Measurements from ENCODE around the gene IFNA17. TPM values are rescaled to one million over a fixed set of nuclear protein-coding genes. Genes with fewer than 3 reads are reported as not detected.
A peak's percentile ranks its signal among the peaks of the same experiment; 100 is the strongest.
"Not testable (repeated sequence)": the region's sequence is repeated elsewhere in the genome, so short reads cannot be mapped to it uniquely, and the experiment has no call there.

IFNA17 gene
- total RNA-seq (2014; rRNA removed; shearing (Covaris generic)) = not detected in 2 replicates
- not detected in 2 replicates for polyA plus RNA-seq (2015; cell fraction: cytosol; rRNA removed)
- polyA plus RNA-seq (2015; cell fraction: nucleus; rRNA removed) = not detected in 2 replicates

DNA sequence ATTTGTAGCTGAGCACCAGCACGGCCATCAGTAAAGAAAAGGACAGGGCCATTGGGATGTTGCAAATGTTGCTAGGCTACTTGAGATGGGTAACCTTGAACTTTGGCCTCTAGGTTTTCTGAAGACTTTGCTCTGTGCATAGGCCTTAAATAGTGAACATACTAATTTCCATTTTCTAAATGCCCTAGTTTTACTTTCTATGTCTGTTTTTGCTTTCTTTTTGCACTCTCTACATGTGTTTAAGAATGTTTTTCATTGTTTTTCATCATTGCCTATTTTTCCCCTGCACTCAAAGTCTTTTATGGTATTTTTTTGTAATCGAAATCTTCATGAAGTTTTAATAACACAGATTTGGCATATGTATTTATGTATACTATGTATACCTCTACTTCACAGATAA is at the start of gene IFNA17:
Gene IFNA17, minus strand, starts transcription at position 101 of the 400 bp plus-strand sequence. Its CDS starts 49 bp downstream, at position 52.
- DNase-seq (ENCODE audit: low read depth) = no peak

DNA sequence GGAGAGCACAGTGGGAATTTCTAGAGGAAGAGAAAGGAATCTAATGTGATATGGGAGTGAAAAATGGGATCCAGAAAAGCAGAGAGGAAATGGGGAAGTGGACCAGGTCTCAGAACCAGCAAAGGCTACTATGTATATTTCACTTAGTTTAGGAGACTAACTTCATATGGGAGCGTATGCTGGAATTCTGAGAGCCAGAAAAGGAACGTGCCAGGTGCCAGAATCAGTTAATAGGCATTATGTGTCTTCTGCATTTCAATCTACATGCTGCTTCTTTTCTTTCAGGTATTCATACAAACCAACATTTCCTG is 40.3 kb upstream of the IFNA17 start:
- DNase-seq (ENCODE audit: low read depth) = no peak

DNA sequence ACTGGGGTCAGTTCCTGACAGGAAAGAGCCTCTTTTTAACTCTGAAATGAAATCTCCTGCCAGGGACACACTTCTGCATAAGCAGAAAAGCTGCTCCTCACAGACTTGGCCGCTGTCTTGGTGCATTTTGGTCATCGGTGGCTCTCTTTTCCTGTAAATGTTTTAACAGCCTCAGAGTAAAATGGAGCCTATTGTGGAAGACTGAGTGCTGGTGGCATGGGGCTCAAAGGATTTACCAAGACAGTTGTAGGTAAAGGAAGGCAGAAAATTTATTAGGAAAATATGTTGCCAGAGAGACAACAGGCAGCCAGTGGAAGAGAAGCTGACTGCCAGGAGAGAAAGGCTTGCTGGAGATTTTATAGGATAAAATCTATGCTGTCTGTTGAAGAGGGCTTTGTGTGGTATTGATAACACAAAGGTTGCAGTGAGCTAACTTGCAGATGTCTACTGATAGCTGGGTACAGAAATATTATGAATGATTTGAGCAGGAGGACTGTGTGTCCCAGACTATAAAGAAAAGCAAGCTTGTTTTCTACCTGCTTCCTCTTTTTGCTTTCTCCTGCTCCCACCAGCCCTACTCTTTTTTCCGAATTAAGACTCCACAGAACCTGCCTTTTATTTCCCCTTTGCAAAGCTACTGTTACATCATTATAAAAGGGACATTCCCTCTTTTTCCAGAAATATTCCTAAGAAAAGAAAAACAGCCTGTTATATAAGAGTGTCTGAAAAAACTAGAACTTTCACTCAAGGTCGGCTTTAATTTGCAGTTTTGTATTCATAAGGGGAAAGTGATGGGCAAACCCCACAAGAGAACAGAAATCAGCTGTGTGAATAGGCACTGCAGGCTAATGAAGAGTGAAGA is 39.7 kb upstream of the IFNA17 start:
- no peak for DNase-seq (ENCODE audit: low read depth)

DNA sequence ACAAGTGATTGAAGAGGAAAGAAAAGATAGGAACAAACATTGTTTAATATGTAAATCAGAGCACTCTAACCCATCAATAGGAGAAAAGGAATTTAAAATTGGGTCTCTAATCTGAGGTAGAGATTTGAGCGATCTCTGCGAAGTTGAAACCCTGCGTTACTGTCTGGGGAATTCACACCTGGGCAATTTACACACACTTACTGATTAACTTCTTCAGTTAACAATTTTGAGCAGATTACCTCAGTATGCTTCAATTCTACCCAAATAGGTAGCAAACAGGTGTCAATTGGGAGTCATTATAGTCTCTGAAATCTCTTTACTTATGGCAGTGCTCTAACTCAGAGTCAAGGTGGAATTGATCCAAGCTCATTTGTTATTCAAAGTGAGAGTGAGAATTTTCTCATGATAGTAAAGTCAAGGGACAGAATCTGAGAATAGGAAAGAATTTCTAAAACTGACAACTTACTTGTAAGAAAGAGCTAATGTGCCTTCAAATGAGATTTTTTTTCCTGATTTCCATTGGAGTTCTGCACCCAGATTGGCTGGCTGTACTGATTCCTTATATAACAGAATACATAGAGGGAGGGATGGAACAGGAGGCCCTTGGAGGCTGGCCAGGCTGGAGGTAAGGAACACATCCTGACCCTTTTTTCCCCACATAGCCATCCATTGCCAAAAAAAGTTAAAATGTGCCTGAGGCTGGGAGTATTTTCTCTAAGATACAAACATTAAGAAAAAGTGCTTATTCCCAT is 38.9 kb upstream of the IFNA17 start:
- no peak for DNase-seq (ENCODE audit: low read depth)

DNA sequence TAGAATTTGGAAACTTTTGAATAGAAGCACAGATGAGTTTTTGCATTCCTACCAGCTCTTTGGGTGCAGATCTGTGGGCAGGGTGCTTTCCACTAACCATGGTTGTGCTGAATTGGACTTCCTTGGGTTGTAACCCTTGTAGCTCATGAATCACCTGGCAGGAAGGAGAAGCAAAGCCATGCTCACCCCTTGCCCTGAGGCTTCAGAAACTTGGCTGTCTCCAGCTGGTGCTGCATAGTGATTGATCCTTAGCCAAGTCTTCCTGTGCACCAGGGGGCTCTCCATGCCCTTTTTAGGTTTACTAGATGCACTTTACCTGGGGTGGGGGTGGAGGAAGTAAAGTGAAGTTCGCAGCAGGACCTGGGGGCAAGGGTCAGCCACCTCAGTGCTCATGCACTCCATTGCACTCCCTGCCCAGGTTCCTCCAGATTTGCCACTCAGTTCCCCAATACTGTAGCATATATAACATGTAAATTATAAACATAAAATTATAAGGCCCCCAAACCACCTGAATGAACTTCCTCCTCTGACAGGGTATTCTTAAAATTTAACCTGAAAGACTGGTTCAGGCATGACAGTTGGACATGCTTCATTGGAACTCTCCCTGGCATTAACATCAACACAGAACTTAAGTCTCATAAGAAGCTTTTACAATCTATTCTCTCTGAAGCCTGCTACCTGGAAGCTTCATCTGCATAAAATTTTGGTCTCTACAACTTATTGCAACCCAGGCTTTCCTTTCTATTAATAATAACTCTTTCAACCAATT is 37.6 kb upstream of the IFNA17 start:
- no peak for DNase-seq (ENCODE audit: low read depth)

DNA sequence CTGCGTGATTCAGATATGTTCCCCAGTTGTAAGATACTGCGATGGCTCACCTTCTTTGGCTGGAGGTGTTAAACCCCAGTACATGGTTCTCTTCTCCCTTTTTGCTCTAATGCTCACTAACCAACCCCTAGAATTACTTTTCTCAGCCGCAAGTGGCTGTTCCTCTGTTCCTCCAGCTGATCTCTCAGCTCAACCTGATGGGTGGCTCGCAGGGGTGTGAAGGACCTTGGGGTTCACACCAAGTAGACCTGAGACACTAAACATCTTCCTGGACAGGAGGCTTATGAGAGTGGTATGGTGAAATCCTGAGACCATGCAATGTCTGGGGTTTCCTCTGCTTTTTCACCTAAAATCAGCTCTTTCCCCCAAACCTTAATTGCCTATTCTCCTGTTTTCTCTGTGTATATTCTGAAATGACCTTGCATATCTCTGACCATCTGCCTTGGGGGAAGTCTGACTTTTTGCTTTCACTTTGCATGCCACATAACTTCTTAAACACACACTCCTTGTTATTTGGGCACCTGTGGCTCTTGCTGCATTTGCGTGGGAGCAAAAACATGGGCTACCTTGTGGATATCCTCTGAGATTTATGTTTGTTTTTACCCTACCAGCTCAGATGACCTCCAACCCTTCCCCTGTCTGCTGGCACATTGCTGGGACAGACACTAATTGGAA is 27.7 kb upstream of the IFNA17 start:
- no peak for DNase-seq (ENCODE audit: low read depth)

DNA sequence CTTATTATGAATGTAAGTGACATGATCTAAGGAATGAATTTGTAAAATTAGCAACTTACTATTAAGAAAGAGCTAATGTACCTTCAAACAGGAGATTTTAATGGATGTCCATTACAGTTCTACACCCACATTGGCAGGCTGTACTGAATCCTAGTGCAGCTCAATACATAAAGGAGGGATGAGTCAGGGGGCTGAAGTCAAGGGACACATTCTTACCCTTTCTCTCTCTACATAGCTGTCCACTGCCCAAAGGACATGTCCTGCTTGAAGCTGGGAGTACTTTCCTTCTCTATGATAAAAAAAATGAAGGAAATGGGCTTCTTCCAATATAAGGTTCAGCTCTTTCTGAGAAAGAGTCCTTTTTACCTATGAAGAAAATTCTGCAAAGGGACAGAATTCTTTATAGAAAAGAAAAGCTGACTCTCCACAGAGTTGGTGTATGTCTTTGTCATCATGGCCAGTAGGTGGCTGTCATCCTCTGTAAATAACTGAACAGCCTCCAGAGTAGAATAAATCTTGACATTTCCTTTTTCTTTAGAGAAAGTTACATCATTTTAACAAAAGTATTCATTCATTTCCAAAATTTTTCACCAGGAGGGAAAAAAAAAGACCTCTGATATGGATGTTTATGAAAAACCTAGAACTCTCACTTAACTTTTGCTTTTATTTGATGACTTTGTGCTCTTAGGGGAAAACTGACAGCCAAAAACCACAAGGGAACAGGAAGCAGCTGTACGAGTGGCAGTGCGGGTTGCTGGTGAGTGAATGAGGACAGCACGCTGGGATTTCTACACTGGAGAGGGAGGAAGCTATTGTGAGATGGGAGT is 24.9 kb upstream of the IFNA17 start:
- peak; percentile 44 for DNase-seq (ENCODE audit: low read depth)

DNA sequence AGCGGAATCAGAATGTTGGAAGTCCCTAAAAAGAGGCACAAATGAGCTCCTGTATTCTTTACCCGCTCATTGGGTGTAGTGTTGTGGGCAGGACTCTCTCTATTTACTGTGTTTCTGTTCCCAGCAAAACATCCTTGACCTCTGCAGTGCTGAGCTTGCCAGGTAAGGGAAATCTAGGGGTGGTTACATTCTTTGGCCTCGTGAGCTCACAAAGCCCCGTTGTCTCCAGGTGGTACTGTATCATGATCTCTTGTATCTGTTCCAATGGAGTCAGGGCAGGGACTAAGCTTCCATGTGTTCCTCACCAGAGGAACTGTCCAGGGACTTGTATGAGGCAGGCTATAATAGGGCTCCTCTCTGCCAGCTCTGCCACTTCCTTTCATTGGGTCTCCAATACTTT is 23.6 kb upstream of the IFNA17 start:
- DNase-seq (ENCODE audit: low read depth) = no peak

DNA sequence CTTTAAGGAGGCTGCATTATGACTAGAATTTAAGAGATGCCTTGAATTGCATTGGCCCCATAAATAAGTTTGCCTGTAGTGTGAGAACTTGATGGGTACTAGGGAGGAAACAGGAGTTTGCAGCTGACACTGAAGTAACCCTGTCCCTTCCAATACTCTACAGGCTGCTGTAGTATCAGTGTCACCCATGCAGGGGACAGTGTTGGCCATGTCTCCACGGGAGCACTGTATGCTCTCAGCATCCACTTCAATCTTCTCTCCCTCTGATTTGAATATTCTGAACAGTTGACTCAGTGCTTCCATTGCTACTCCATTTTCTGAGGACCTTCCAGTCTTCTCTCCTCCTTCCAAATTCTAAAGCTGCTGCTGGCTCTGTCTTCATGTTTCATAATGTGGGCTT is 23.2 kb upstream of the IFNA17 start:
- DNase-seq (ENCODE audit: low read depth) = no peak

DNA sequence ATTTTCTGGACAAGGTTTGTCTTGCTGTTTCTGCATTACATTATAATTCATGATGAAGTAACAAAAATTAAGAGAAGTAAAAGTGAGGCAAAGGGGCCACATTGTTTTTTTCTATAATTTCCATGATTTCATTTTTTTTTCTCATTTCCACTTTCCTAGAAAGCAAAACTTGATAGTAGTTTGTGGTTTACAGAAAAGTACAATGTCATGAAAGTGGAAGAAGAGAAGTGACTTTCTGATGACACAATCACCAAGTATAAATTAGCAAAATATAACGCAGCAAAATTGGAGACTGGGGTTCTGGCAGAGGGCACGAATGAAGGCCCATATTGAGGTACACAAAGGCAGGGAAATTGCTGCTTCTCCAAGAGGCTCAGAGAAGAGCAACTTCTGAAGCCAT is 16.8 kb upstream of the IFNA17 start:
- no peak for DNase-seq (ENCODE audit: low read depth)

DNA sequence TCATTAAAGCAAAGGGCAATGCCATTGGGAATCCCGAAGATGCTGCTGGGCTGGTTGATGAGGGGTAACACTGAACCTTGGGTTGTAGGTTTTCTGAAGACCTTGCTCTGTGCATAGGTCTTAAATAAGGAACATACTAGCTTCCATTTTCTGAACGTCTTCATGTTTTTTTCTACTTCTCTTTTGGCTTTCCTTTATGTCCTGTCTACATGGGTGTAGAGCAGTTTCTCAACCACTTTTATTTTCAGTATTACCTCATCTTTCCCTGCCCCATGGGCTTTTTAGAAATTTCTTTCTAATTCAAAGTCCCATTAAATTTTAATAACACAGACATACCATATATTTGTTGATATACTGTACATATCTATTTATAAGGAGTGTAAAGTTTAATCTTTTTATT is 11.9 kb upstream of the IFNA17 start, which contains the start of gene IFNA14:
Gene IFNA14, minus strand, starts transcription at position 95 of the 400 bp plus-strand sequence. Its CDS starts 70 bp downstream, at position 25.
- DNase-seq (ENCODE audit: low read depth) = no peak

DNA sequence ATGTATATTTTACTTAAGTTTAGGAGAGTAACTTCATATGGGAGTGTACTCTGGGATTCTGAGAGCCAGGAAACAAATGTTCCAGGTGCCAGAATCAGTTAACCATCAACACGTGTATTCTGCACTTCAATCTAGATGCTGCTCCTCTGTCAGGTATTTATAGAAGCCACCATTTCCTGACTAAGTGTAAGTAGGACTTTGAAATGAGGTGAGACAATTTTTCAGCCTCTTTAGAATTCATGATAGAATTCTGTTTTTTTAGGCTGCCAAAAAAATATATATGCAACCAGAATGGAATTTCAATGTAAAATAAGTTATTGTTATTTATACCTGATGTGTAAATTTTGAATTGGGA is 8.3 kb upstream of the IFNA17 start:
- not testable (repeated sequence) for DNase-seq (ENCODE audit: low read depth)

DNA sequence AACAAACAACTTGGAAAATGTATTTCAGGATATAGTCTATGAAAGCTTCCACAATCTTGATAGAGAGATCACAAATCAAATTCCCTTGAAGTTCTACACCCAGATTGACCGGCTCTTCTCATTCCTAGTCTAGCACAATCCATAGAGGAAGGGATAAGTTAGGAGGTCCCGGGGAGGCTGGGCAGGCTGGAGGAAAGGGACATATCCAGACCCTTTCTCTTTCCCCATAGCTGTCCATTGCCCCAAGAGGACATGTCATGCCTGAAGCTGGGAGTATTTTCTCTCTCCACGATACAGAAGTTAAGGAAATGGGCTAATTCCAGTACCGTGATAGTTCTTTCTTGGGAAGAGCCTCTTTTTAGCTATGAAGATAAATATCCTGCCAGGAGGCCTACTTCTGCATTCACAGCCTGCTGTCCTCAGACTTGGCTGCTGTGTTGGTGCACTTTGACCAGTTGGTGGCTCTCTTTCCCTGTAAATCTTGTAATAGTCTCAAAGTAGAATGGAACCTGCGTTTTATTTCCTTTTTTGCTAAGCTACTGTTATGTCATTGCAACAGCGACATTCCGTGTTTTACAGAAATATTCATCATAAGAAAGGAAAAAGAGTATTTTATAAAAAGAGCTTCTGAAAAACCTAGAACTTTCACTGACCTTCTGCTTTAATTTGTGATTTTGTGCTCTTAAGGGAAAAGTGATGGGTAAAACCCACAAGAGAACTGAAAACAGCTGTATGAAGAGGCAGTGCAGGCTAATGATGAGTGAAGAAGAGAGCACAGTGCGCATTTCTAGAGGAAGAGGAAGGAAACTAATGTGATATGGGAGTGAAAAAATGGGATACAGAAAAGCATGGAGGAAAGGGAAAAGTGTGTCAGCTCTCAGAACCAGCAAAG is 7.7 kb upstream of the IFNA17 start:
- peak; percentile 43 for DNase-seq (ENCODE audit: low read depth)

DNA sequence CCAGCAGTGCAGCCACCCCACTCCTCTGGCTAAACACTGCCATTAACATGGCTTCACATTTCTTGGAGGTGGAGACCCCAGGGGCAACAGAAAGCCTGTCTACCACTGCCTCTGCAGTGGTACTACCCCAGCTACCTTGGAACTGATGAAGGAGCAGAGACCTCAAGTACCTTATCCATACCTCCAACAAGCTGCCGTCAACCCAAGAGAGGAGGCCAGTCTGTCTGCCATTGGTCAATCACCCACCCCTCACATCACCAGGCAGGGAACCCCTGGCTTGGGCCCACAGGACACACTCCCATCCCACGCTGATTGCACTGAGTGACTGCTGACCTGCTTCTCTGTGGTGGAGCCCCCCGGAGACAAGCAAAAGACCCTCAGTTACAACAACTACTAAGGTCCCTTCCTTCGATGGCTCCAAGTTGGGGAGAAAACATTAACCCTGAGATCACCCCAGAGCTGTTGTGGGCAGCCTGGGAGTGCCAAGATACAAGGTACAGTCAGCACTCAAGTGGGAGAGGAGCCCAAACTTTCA is 6.2 kb upstream of the IFNA17 start:
- DNase-seq (ENCODE audit: low read depth) = no peak

DNA sequence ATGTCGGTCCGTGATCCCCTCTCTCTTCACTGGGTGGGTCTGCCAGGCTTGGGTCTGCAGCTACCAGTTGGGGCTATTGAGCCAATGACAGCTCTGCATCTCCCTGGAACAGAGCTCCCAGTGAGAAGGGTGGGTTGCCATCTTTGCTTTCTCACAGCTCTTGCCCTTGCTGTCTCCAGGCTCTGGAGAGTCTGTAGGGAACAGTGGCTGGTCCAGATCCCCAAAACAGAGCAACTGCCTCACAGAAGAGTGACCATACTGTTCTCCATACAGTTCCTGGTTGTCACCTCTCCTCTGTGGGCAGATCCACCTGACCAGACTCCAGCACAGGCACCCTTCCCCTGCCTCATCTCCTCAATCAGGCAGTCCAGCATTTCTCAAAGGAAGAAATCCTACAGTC is 5.2 kb upstream of the IFNA17 start:
- DNase-seq (ENCODE audit: low read depth) = no peak

DNA sequence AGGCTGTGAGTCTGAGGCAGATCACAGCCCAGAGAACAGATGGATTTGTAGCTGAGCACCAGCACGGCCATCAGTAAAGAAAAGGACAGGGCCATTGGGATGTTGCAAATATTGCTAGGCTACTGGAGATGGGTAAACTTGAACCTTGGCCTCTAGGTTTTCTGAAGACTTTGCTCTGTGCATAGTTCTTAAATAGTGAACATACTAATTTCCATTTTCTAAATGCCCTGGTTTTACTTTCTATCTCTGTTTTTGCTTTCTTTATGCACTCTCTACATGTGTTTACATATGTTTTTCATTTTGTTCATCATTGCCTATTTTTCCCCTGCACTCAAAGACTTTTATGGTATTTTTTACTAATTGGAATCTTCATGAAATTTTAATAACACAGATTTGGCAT is 10.8 kb downstream of the IFNA17 start, which contains the start of gene IFNA16:
Gene IFNA16, minus strand, starts transcription at position 101 of the 400 bp plus-strand sequence. Its CDS starts 6 bp downstream, at position 95.
- DNase-seq (ENCODE audit: low read depth) = not testable (repeated sequence)

DNA sequence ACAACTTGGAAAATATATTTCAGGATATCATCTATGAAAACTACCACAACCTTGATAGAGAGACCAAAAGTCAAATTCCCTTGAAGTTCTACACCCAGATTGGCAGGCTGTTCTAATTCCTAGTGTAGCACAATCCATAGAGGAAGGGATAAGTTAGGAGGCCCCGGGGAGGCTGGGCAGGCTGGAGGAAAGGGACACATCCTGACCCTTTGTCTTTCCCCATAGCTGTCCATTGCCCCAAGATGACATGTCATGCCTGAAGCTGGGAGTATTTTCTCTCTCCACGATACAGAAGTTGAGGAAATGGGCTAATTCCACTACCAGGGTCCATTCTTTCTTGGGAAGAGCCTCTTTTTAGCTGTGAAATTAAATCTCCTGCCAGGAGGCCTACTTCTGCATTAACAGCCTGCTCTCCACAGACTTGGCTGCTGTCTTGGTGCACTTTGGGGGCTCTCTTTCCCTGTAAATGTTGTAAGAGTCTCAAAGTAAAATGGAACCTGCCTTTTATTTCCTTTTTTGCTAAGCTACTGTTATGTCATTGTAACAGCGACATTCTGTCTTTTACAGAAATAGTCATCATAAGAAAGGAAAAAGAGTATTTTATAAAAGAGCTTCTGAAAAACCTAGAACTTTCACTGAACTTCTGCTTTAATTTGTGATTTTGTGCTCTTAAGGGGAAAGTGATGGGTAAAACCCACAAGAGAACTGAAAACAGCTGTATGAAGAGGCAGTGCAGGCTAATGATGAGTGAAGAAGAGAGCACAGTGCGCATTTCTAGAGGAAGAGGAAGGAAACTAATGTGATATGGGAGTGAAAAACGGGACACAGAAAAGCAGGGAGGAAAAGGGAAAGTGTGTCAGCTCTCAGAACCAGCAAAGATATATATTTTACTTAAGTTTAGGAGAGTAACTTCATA is 14.4 kb downstream of the IFNA17 start:
- peak; percentile 48 for DNase-seq (ENCODE audit: low read depth)

DNA sequence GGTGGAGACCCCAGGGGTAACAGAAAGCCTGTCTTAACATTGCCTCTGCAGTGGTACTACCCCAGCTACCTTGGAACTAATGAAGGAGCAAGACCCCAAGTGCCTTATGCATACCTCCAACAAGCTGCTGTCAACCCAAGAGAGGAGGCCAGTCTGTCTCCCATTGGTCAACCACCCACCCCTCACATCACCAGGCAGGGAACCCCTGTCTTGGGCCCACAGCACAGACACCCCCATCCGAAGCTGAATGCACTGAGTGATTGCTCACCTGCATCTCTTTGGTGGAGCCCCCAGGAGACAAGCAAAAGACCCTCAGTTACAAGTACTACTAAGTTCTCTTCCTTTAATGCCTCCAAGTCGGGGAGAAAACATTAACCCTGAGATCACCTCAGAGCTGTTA is 15.9 kb downstream of the IFNA17 start:
- DNase-seq (ENCODE audit: low read depth) = not testable (repeated sequence)
